Measurements from ENCODE around the gene NCK1.
"Not testable (repeated sequence)": the region's sequence is repeated elsewhere in the genome, so short reads cannot be mapped to it uniquely, and the experiment has no call there.

NCK1 gene

GRCh38 chr3:136862617-136863322 lies 762 bp downstream of the NCK1 start:
- no peak for FAIRE-seq

GRCh38 chr3:136869282-136869681 lies 7.3 kb downstream of the NCK1 start:
- no peak for FAIRE-seq

GRCh38 chr3:136872258-136872657 lies 10.2 kb downstream of the NCK1 start:
- FAIRE-seq: not testable (repeated sequence)

GRCh38 chr3:136879510-136879909 lies 17.5 kb downstream of the NCK1 start:
- FAIRE-seq: not testable (repeated sequence)

- no peak for FAIRE-seq
Observed at GRCh38 chr3:136882571-136882970, 20.6 kb downstream of the NCK1 start.

- FAIRE-seq: no peak
Observed at GRCh38 chr3:136883967-136884720, 22.1 kb downstream of the NCK1 start.

GRCh38 chr3:136885357-136886213 lies 23.6 kb downstream of the NCK1 start:
- FAIRE-seq: no peak

GRCh38 chr3:136889947-136890346 lies 27.9 kb downstream of the NCK1 start:
- FAIRE-seq: no peak

GRCh38 chr3:136891934-136892855 lies 30.2 kb downstream of the NCK1 start:
- FAIRE-seq: no peak

- no peak for FAIRE-seq
Observed at GRCh38 chr3:136893848-136894443, 31.9 kb downstream of the NCK1 start.

GRCh38 chr3:136897171-136897570 lies 35.2 kb downstream of the NCK1 start:
- FAIRE-seq: not testable (repeated sequence)

GRCh38 chr3:136898549-136898948 lies 36.5 kb downstream of the NCK1 start:
- no peak for FAIRE-seq

- no peak for FAIRE-seq
Observed at GRCh38 chr3:136898954-136899353, 36.9 kb downstream of the NCK1 start.

GRCh38 chr3:136899622-136900158 lies 37.7 kb downstream of the NCK1 start:
- FAIRE-seq: no peak

GRCh38 chr3:136900694-136901093 lies 38.7 kb downstream of the NCK1 start:
- FAIRE-seq: not testable (repeated sequence)

GRCh38 chr3:136901391-136901790 lies 39.4 kb downstream of the NCK1 start:
- FAIRE-seq: no peak

- not testable (repeated sequence) for FAIRE-seq
Observed at GRCh38 chr3:136902530-136902929, 40.5 kb downstream of the NCK1 start.

GRCh38 chr3:136903899-136904298 lies 41.9 kb downstream of the NCK1 start:
- FAIRE-seq: no peak

- FAIRE-seq: no peak
Observed at GRCh38 chr3:136904746-136905145, 42.7 kb downstream of the NCK1 start.

GRCh38 chr3:136905549-136905948 lies 43.5 kb downstream of the NCK1 start:
- FAIRE-seq: no peak

GRCh38 chr3:136906725-136907124 lies 44.7 kb downstream of the NCK1 start:
- FAIRE-seq: no peak

- FAIRE-seq: no peak
Observed at GRCh38 chr3:136908297-136908696, 46.3 kb downstream of the NCK1 start.
